SK-N-DZ (cell line): ENCODE data around the gene ANKRD18B. TPM values are rescaled to one million over a fixed set of nuclear protein-coding genes. Genes with fewer than 3 reads are reported as not detected.
A peak's percentile ranks its signal among the peaks of the same experiment; 100 is the strongest.
"Not testable (repeated sequence)": the region's sequence is repeated elsewhere in the genome, so short reads cannot be mapped to it uniquely, and the experiment has no call there.

Experiments
- DNase-seq: peaks from one replicate; pipeline ENCODE4 v3.0.0-alpha.2; 2015; ENCODE audit warnings: low spot score
- polyA plus RNA-seq, 2 experiments: library from polyadenylated mRNA; depleted of rRNA; stranded (reverse); fragments of >200 nt; gene quantifications; 2 replicates each; pipeline ENCODE4 v1.2.3, GENCODE V29; 2014

ANKRD18B gene
- 5.9 and 8.1 TPM in 2 replicates for polyA plus RNA-seq (2014; cell fraction: cytosol; rRNA removed)
- polyA plus RNA-seq (2014; cell fraction: nucleus; rRNA removed), result 3.0 and 8.7 TPM in 2 replicates

DNA sequence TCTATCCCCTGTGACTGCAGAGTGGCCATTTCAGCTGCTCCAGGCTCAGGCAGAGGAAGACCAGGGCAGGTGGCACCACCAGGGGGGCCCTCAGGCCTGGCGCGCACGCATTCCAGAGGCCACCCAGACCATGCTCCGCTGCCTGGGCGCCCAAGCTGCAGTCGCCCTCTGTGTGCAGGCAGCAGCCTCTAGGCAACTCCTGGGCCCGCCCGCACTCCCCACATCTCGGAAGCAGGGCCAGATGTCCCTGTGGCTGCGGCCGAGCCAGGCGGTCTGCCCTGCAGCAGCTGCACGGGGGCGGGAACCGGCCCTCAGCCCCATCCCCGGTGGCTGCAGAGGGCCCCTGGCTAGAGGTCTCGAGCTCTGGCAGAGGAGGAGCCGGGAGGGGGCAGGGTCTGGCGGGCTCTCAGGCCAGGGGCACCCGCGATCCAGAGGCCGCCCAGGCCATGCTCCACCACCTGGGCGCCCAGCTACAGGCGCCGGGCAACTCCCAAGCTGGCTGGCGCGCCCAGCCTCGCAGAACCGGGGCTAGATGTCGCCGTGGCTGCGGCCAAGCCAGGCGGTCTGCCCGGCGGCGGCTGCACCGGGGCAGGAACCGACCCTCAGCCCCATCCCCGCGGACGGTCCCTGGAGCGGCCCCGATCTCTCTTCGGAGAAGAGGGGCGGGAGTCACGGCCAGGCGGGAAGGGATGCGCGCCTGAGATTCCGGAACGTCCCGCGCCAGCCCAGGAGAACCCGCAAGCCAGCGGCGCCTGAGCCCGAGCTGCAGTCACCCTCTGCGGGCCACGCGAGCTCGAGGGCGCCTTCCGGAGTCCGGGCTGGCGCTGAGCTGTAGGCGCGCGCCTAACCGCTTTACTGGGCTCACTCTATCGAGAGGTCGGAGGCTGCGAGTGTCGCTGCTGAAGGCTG, at the start of gene ANKRD18B:
Gene ANKRD18B, plus strand, starts transcription at position 855 of the 909 bp plus-strand sequence. CDS start 239 bp downstream, outside the sequence.
- DNase-seq, result peak; percentile 92

DNA sequence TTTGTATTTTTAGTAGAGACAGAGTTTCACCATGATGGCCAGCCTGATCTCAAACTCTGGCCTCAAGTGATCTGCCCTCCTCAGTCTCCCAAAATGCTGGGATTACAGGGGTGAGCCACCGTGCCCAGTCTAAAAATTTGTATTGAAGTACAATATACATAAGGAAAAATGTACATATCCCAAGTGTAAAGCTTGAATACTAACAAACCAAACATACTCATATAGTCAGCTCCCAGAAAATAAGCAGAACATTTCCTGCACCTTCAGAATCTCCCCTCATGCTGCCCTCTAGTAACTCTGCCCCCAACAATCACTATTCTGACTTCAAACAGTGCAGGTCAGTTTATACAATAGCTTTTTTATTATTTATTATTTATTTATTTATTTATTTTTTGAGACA, 48.7 kb upstream of the ANKRD18B start:
- DNase-seq, result no peak

DNA sequence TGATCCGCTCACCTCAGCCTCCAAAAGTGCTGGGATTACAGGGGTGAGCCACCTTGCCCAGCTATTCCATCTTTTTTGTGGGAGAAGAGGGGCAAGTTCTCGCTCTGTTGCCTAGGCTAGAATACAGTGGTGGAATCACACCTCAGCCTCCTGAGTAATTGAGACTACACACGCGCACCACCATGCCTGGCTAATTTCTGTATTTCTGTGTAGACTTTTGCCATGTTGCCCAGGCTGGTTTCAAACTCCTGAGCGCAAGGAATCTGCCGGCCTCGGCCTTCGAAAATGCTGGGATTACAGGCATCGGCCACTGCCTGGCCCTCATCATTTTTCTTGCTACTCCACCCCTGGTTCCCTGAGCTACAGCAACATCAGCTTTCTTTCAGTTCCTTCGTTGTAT, 47.5 kb upstream of the ANKRD18B start:
- DNase-seq, result no peak

DNA sequence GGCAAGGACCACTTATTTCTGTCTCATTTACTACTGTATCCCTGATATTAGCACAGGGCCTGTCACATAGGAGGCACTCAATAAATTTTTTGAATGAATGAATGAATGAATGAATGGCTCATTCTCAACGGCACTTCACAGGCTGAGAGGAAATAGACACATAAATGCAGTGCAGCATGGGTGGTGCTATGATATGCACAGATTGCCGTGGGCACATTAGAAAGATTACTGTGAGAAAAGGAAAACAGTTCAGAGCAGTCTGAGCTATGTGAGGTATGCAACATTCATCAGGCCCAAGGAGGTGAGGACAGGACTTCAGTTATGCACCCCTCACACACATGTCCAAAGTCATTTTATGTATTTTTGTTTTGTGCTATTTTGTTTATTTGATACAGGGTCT, 43.9 kb upstream of the ANKRD18B start:
- DNase-seq, result no peak

DNA sequence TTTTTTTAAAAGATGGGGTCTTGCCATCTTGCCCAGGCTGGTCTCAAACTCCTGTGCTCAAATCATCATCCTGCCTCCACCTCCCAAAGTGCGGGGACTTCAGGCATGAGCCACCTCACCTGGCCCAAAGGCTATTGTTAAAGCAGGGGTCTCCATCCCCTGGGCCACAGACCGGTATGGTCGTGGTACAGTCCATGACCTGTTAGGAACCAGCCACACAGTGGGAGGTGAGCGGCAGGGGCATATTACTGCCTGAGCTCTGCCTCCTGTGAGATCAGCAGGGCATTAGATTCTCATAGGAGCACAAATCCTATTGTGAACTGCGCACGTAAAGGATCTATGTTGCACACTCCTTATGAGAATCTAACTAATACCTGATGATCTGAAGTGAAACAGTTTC, 43.1 kb upstream of the ANKRD18B start:
- no peak for DNase-seq

DNA sequence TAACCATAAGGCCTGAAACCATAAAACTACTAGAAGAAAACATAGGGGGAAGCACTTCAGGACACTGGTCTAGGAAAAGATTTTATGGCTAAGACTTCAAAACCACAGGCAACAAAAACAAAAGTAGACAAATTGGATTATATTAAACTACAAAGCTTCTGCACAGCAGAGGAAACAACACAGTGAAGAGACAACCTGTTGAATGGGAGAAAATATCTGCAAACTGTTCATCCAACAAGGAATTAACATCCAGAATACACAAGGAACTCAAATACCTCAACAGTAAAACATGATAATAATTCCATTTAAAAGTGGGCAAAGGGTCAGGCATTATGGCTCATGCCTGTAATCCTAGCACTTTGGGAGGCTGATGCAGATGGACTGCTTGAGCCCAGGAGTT, 38.7 kb upstream of the ANKRD18B start:
- DNase-seq, result not testable (repeated sequence)

DNA sequence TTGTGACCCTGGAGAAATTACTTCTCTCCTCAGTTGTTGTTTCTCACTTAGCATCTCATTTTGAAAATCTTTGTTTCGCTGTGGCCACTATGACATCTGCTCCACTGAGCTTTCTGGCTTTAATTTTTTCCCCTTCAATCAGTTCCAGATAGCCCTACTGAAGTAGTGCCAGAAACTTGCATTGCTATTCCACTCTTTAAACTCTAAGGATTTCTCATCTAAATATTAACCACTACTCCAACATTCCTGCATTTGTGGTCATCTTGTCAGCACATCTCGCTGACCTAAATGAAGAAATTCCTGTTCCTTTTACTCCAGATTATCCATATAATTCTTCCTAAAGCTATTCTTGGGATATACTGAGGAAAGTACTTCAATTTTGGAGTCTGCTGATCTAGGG, 35.0 kb upstream of the ANKRD18B start:
- DNase-seq, result no peak

DNA sequence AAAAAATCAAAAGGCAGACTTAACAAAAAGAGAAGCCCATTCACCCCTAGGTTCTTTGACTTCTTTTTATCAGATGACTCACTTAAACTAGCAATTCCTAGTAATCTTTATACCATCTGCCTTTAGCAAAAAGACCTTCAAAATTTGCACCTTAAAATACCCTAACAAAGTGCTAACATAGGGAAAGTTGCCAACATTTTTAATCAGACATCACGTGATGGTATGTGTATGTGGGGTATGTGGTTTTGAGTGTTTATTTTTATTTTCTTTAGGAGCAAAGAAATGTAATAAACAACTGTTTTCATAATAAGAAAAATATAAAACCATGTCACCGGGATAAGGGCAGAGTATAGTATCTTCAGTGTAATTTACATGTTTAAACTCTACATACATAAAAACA, 30.2 kb upstream of the ANKRD18B start:
- not testable (repeated sequence) for DNase-seq

DNA sequence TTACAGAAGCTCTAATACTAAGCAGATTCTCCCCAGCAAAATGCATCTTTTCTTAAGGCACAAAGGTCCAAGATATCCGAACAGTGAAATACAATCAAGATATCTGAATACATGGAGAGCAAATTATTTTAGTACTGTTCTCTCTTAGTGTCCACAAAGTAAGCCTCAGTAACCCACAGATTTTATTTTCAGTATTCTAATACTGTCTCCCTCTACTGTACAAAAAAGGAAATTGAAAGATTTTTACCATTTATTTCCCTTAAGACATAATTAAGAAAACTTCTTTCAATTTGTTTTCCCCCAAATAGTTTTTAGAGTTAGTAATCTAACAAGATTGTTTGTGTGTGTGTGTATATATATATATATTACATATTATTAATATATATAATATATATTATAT, 25.7 kb upstream of the ANKRD18B start:
- no peak for DNase-seq

DNA sequence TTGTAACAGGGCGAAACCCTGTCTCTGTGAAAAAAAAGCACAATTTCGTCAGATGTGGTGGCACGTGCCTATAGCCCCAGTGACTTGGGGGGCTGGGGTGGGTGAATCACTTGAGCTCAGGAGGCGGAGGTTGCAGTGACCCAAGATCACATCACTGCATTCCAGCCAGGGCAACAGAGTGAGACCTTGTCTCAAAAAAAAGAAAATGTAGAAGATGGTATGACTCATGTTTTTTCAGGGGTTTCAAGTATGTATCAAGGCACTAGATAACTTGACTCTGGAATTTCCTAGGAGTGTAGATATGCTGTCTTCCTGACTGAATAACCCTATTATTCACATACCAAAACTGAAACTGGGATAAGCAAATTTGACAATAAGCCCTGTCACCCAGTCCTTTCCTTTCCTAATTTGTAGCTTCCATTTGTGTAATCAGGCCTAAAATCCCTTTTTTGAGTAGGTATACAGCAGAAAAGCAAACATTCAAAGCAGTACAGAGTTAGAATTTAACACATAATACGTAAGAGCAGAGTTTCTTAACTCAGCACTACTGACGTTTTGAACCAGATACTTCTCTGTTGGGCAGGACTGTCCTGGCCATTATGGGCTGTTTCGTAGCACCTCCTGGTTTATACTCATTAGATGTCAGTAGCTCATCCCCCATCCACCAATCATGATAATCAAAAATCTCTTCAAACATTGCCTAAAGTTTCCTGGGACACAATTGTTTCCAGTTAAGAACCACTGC, 17.3 kb upstream of the ANKRD18B start:
- DNase-seq, result no peak

DNA sequence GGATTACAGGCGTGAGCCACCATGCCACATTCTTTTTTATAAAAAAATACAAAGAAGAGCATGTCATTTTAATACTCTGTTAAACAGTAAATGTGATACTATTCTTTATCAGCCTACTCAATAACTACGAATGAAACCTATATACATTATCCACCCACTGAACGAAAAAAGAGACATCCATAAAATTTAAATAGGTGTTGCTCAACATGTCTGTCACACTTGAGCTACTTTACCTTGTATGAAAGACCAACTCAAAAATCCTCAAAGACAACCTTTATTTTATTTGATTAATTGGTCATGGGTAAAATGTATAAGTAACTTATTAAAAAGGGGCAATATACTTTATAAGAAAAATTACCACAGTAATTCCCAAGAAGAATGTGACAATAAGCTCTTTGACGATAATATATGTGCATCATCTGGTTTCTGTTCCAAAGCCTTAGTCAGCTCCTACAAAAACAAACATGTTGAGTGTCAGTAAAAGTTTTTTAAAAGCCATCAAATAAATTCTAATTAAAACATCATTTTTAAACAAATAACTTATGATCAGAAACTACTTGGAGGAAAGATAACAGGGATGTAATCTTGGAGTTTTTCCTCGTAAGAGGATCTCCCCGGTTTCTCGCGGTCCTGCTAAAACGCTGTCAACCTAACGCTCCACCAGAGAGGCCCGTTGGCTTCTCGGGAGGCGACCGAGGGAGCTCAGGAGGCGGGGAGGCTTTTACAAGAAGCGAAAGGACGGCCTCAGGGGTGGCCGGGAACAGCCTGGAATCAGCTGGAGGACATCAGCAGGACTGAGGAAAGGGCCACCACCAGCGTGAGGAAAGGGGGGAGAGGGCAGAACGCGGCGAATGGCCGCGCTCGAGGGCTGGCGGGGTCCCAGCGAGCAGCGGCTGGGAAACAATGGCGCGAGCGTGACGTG, 13.5 kb upstream of the ANKRD18B start:
- peak; percentile 73 for DNase-seq

DNA sequence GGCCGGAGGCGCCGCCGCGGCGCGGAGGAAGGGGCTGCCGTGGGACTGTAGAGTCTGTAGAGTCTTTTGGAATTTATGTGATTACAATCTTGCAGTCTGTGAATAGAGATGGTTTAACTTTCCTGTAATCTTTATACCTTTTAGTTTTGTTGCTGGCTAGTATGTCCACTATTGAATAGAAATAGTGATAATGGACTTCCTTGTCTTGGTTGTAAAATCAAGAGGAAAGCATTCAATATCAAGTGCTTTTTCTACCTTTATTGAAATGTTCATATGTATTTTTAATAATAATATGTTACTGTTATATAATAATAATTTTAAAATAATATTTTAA, 12.9 kb upstream of the ANKRD18B start:
- not testable (repeated sequence) for DNase-seq

DNA sequence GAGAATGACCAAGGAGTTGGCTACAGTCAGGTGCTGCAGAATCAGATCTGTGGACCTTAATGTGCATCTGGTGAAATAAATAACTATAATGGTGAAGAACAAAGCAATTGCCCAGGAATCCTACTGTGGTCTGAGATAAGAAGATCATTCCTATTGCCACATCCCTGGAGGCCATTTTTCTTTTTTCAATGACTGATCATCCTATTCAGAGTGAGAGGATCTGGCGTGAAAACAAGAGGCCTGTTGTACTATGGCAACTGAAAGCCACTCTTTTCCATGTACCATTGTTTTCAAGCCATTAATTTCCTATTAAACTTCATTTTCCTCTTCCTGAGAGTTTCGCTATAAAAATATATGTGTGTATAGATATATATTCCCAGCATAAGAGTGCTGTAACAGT, 11.5 kb upstream of the ANKRD18B start:
- not testable (repeated sequence) for DNase-seq

DNA sequence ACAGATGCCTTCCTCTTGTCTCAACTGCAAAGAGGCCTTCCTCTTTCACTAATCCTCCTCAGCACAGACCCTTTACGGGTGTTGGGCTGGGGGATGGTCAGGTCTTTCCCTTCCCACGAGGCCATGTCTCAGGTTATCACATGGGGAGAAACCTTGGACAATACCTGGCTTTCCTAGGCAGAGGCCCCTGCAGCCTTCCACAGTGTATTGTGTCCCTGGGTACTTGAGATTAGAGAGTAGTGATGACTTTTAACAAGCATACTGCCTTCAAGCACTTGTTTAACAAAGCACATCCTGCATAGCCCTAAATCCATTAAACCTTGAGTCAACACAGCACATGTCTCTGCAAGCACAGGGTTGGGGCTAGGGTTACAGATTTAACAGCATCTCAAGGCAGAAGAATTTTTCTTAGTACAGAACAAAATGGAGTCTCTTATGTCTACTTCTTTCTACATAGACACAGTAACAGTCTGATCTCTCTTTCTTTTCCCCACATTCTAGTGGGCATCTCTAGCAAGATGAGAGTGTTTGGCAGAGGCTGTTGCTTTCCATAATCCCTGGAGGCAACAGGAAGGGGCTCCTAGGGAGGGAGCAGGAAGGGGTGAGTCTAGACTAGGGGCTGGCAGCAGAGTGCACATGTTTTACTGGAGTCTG, 8.6 kb upstream of the ANKRD18B start:
- DNase-seq, result not testable (repeated sequence)

DNA sequence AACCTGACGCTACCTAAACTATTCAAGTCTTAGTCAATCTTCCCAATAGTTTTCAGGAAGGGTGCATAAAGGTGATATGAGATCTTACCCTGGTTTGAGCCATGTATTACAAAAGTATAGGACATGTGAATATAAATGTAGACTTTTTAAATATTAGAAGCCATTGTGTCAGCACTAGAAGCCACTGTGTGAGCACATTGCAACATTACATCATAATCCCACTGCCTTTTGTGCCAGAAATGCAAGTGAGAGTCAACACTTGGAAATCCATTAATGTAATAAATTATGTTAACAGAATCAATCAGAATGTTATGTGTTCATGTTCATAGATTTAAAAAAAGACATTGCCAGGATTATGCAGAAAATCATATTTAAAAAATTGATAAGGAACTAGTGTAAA, 7.7 kb upstream of the ANKRD18B start:
- DNase-seq, result not testable (repeated sequence)

DNA sequence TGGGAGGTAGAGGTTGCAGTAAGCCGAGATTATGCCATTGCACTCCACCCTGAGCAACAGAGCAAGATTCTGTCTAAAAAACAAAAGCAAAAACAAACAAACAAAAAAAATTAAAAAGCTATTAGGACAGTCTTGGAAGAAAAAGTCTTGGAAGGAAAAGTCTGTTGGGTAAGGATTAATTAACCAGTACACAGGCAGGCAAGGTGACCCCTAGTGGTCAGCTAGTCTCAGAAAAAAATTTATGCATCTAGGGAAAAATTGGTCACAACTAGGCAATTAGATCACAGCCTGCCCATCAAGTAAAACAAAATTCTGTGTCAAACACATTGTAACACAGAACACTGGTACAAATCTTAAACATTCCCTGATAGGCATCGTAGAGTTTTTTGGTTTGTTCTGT, 6.7 kb upstream of the ANKRD18B start:
- peak; percentile 66 for DNase-seq

DNA sequence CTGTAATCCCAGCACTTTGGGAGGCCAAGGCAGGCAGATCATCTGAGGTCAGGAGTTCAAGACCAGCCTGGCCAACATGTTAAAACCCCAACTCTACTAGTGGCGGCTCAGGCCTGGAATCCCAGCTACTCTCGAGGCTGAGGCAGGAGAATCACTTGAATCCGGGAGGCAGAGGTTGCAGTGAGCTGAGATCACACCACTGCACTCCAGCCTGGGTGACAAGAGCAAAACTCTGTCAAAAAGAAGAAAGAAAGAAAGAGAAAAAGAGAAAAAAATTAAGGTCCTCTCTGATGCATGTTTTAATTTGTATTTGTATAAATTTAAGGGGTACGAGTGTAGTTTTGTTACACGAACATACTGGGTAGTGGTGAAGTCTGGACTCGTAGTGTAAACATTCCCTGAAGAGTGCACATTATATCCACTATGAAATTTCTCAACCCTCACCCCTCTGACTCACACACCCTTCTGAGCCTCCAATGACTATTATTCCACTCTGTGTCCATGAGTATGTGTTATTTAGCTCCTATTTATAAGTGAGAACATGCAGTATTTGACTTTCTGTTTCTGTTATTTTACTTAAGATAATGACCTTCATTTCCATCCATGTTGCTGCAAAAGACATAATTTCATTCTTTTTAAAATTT, 6.0 kb upstream of the ANKRD18B start:
- DNase-seq, result not testable (repeated sequence)

DNA sequence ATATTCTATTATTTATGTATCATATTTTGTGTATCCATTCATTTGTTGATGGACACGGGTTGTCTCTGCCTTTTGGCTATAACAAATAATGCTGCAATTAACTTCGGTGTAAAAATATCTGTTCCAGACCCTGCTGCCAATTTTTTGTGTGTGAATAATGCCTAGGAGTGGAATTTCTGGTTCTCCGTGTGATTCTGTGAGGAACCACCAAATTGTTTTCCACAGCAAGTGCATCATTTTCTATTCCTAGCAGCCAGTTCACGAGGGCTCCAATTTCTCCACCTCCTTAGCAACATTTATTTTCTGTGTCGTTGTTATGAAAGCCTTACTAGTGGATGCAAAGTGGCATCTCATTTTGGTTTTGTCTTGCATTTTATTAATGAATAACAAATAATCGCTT, 2.2 kb upstream of the ANKRD18B start:
- DNase-seq, result not testable (repeated sequence)

DNA sequence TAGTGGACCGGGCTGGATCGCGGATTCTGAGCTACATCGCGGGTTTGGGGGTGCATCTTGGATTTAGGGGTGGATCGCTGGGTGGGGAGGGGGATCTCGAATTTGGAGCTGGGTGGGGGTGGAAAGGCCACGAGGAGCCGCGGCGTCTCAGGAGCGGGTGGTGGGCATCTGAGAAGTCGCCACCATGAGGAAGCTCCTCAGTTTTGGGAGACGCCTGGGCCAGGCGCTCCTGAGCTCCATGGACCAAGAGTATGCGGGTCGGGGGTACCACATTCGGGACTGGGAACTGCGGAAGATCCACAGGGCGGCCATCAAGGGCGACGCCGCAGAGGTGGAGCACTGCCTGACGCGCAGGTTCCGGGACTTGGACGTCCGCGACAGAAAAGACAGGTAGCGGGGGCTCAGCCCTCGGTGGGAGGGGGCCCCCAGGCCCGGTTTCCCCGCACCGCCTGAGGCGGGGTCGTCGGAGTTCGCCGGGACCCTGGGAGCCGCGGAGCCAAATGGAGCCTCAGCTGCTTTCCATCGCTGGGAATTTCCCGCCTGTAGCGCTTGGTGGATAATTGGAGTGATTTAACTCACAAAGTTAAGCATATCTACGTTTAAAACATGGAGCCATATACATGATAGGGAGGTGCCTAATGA, 376 bp downstream of the ANKRD18B start:
- DNase-seq, result peak; percentile 47

DNA sequence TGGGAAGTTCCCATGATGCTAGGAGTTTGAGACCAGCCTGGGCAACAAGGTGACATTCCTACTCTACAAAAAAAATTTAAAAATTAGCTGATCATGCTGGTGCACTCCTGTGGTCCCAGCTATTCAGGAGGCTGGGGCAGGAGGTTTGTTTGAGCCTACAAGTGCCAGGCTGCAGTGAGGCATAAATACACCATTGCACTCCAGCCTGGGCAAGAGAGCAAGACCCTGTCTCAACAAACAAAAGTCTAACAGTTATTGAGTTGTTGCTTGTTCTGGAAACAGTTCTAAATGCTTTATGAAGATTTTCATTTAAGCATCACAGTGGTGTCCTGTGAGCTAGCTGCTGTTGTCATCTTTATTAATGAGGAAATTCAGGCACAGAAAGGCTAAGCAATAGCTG, 4.0 kb downstream of the ANKRD18B start:
- DNase-seq, result not testable (repeated sequence)
